HepG2 (cell line): ENCODE measurements around the gene VSIG10L. TPM values are rescaled to one million over a fixed set of nuclear protein-coding genes. Genes with fewer than 3 reads are reported as not detected.

Source experiments
- GPN1 ChIP-seq: sonication (generic); formaldehyde crosslinking; IDR thresholded peaks from 2 replicates; pipeline ENCODE4 v1.5.1; 2020; ENCODE audit warnings: missing genetic modification reagents, borderline replicate concordance
- GRHL1 ChIP-seq: sonication (generic); formaldehyde crosslinking; conservative IDR thresholded peaks from 2 replicates; pipeline ENCODE4 v1.8.0; 2022; ENCODE audit warnings: missing genetic modification reagents
- MYNN ChIP-seq: sonication (generic); formaldehyde crosslinking; IDR thresholded peaks from 2 replicates; pipeline ENCODE4 v1.4.0; 2020; ENCODE audit warnings: mild to moderate bottlenecking, low read depth, missing genetic modification reagents
- NCOA1 ChIP-seq: sonication (generic); formaldehyde crosslinking; IDR thresholded peaks from 2 replicates; pipeline ENCODE4 v1.9.0; 2021; ENCODE audit warnings: missing genetic modification reagents
- REXO4 ChIP-seq: sonication (generic); formaldehyde crosslinking; IDR thresholded peaks from 2 replicates; pipeline ENCODE4 v1.8.0; 2022; ENCODE audit warnings: missing genetic modification reagents, mild to moderate bottlenecking, borderline replicate concordance
- STAT6 ChIP-seq: sonication (generic); formaldehyde crosslinking; IDR thresholded peaks from 2 replicates; pipeline ENCODE4 v1.4.0; 2020; ENCODE audit warnings: missing genetic modification reagents, mild to moderate bottlenecking, borderline replicate concordance
- ZBTB4 ChIP-seq: sonication (generic); formaldehyde crosslinking; IDR thresholded peaks from 2 replicates; pipeline ENCODE4 v1.4.0; 2020; ENCODE audit warnings: missing genetic modification reagents, mild to moderate bottlenecking, borderline replicate concordance
- ZFP91 ChIP-seq: sonication (generic); formaldehyde crosslinking; IDR thresholded peaks from 2 replicates; pipeline ENCODE4 v1.9.0; 2022; ENCODE audit warnings: missing genetic modification reagents, mild to moderate bottlenecking, borderline replicate concordance
- ZNF496 ChIP-seq: sonication (generic); formaldehyde crosslinking; IDR thresholded peaks from 2 replicates; pipeline ENCODE4 v1.8.1; 2023; ENCODE audit warnings: mild to moderate bottlenecking, moderate library complexity, missing genetic modification reagents; ENCODE audit not compliant: insufficient replicate concordance
- ZNF546 ChIP-seq: sonication (generic); formaldehyde crosslinking; conservative IDR thresholded peaks from 2 replicates; pipeline ENCODE4 v1.8.1; 2023; ENCODE audit warnings: mild to moderate bottlenecking, missing genetic modification reagents
- ZSCAN29 ChIP-seq: sonication (generic); formaldehyde crosslinking; conservative IDR thresholded peaks from 2 replicates; pipeline ENCODE4 v1.4.0; 2020; ENCODE audit warnings: mild to moderate bottlenecking, missing genetic modification reagents
- ZSCAN31 ChIP-seq: sonication (generic); formaldehyde crosslinking; IDR thresholded peaks from 2 replicates; pipeline ENCODE4 v1.5.0; 2020; ENCODE audit warnings: low read depth, mild to moderate bottlenecking, missing genetic modification reagents
- ZUFSP ChIP-seq: sonication (generic); formaldehyde crosslinking; IDR thresholded peaks from 2 replicates; pipeline ENCODE4 v1.9.0; 2021; ENCODE audit warnings: missing genetic modification reagents, mild to moderate bottlenecking, borderline replicate concordance
- polyA plus RNA-seq, 8 experiments: library from polyadenylated mRNA; depleted of rRNA in 3 of 8; stranded (reverse) in 7 of 8; unstranded in 1 of 8; fragments of >200 nt; fragmentation: Illumina TruSeq in 4 of 8; extraction: Trizol in 4 of 8; gene quantifications; 2 replicates each; pipeline versions ENCODE4 v1.2.1 to v1.2.3, GENCODE V29; 2011 to 2016; ENCODE audit warnings: low read depth in 4 of 8, missing spikeins in 1 of 8, mixed read lengths in 1 of 8; ENCODE audit not compliant: insufficient read depth in 1 of 8
- total RNA-seq, 5 experiments: library from RNA; depleted of rRNA; stranded (reverse); fragments of >200 nt; fragmentation: Illumina TruSeq; extraction: Trizol; gene quantifications; 2 replicates each; pipeline ENCODE4 v1.2.3, GENCODE V29; 2016; ENCODE audit warnings: low read depth in 1 of 5

The VSIG10L gene
- total and polyA plus RNA-seq, 2 of the 13 experiments (the other 11 are each of a cell fraction or from before 2014, with no cell fraction given) = 2.7 to 8.5 TPM

GRCh38 chr19:51354742-51355148 is 12.8 kb upstream of the VSIG10L start (continued):
- no peak for TF ChIP-seq ZSCAN31 (CRISPR knock-in tag)
- TF ChIP-seq MYNN (CRISPR knock-in tag) = no peak
- no peak for TF ChIP-seq ZNF496
- no peak; the same call in 1 of the 2 replicates for TF ChIP-seq ZSCAN29 (CRISPR knock-in tag)
- TF ChIP-seq ZFP91 (CRISPR knock-in tag) = no peak
- no peak for TF ChIP-seq GPN1 (CRISPR knock-in tag)
- no peak for TF ChIP-seq ZBTB4 (CRISPR knock-in tag)
- TF ChIP-seq NCOA1 (CRISPR knock-in tag) = 0 out of 2 replicates have a peak, but pooled peaks have one; percentile 72
- TF ChIP-seq STAT6 (CRISPR knock-in tag) = no peak
- no peak for TF ChIP-seq GRHL1
- TF ChIP-seq ZNF546 (CRISPR knock-in tag) = no peak
- no peak for TF ChIP-seq REXO4 (CRISPR knock-in tag)
- TF ChIP-seq ZUFSP (CRISPR knock-in tag) = no peak
